Fibroblast of pulmonary artery (primary cell): Measurements from ENCODE around the gene PSG2.
A peak's percentile ranks its signal among the peaks of the same experiment; 100 is the strongest.
"Not testable (repeated sequence)": the region's sequence is repeated elsewhere in the genome, so short reads cannot be mapped to it uniquely, and the experiment has no call there.

Source experiments
- DNase-seq: peaks from one replicate; pipeline ENCODE4 v3.0.0-alpha.2; 2010; ENCODE audit warnings: low read depth
- H3K4me3 ChIP-seq: replicated peaks from 2 replicates; pipeline ENCODE4 v1.5.1; 2011; ENCODE audit warnings: low read depth, mild to moderate bottlenecking, control low read depth, low read length, moderate library complexity
- TF ChIP-seq, protein P1 (sequence below): IDR thresholded peaks from 2 replicates; pipeline ENCODE4 v1.5.1; 2011; ENCODE audit warnings: mild to moderate bottlenecking, control low read depth, low read length, inconsistent platforms; ENCODE audit errors: missing control alignments

The PSG2 gene

DNA sequence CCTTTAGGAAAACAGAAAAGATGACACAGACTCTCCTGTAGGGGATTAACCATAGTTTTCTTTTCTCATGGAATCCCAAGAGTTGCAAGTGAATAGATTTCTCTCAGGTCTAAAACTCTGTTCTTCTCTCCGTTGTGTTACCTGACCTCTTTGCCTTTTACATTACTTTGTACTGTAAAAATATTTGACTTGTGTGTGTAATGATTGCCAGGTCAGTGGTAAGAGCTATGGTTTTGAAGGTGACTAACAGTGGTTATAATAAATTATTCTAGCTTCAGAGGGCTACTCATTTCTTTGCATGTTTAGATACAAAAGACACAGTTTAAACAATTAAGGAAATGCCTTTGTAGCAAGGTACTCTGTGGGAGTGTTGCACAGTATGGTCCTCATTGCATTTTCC lies 23.0 kb upstream of the PSG2 start:
- no peak for DNase-seq
- TF ChIP-seq, protein P1, sequence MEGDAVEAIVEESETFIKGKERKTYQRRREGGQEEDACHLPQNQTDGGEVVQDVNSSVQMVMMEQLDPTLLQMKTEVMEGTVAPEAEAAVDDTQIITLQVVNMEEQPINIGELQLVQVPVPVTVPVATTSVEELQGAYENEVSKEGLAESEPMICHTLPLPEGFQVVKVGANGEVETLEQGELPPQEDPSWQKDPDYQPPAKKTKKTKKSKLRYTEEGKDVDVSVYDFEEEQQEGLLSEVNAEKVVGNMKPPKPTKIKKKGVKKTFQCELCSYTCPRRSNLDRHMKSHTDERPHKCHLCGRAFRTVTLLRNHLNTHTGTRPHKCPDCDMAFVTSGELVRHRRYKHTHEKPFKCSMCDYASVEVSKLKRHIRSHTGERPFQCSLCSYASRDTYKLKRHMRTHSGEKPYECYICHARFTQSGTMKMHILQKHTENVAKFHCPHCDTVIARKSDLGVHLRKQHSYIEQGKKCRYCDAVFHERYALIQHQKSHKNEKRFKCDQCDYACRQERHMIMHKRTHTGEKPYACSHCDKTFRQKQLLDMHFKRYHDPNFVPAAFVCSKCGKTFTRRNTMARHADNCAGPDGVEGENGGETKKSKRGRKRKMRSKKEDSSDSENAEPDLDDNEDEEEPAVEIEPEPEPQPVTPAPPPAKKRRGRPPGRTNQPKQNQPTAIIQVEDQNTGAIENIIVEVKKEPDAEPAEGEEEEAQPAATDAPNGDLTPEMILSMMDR: no peak
- H3K4me3 ChIP-seq: no peak overlapping the region

DNA sequence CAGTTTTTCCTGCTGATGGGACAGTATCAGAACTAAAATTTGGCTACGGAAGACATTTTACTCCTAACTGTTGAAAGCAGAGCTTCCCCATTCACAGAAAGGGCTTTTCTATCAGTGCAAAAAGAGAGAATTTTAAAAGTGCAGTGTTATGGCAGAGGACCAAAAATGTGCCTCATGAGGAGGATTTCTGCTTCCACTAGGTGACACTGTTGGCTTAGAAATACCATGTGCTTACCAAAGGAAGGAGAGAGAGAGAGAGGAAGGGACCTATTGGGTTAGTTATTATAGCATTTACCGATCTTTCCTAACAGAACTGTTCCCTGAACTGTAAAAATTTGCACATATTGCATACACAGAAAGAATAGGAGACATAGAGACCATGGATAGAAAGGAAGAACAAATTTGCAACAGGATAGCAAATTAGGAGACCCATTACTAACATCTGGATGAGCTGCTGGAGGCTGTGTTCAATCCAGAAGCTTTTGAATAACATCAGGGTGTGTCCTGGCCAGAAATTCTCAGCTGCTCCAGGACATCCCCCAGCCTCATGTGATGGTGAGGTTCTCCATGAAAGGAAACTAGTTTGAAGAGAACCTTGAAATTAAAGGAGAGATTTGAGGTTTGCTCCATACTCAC lies 21.8 kb upstream of the PSG2 start:
- H3K4me3 ChIP-seq: not testable (repeated sequence)
- DNase-seq: peak; percentile 76
- TF ChIP-seq, protein P1: peak; percentile 63

DNA sequence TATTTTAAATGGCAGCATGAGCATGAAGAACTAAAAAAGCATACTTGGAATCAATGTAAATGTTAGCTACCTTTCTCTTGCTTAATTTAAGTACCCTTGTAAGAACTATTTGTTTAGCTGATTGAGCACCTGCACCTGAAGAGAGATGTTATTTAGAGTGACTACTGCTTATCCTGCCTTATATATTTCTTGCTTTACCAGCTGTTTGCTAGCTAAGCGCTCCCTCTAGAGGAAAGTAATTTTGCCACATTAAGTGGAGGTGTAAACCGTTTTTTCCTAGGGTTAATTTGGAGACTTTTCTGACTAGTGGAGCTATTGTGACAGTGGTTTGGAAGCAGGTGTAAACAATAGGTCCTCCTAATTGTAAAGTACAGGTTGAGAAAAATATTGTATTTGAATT lies 19.4 kb upstream of the PSG2 start:
- TF ChIP-seq, protein P1: no peak
- H3K4me3 ChIP-seq: no peak overlapping the region
- DNase-seq: no peak

DNA sequence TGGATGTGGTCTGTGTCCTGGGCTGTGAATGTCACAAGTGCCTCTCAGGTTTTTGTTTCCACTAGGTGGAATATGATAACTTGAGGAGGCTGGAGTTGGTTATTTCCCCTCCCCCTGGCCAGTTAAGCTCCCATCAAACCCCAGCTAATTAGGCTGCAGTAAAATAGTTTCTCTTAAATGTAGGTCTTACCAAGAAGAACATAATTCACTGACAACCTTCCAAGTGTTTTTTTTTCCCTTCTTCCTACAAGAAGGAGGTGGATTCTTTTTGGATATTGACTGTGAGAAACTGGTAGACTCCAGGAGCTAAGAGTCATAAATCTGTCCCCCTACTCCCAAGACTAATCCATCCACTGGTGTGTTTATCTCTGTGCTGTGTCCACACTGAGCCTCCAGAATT lies 15.9 kb upstream of the PSG2 start:
- H3K4me3 ChIP-seq, DNase-seq: not testable (repeated sequence)

DNA sequence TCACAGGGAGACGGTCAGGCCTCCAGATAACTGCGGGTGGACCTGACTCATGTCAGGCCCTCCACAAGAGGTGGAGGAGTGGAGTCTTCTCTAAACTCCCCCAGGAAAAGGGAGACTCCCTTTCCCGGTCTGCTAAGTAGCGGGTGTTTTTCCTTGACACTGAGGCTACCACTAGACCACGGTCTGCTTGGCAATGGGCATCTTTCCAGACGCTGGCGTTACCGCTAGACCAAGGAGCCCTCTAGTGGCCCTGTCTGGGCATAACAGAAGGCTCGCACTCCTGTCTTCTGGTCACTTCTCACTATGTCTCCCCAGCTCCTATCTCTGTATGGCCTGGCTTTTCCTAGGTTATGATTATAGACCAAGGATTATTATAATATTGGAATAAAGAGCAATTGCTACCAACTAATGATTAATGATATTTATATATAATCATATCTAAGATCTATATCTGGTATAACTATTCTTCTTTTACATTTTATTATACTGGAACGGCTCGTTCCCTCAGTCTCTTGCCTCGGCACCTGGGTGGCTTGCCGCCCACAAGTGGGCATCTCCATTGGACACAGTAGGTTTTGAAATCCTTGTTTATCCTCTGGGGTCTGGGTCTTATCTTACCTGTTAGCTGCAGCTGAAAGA lies 5.3 kb upstream of the PSG2 start:
- H3K4me3 ChIP-seq: not testable (repeated sequence)
- TF ChIP-seq, protein P1: peak; percentile 48
- DNase-seq: peak; percentile 76

DNA sequence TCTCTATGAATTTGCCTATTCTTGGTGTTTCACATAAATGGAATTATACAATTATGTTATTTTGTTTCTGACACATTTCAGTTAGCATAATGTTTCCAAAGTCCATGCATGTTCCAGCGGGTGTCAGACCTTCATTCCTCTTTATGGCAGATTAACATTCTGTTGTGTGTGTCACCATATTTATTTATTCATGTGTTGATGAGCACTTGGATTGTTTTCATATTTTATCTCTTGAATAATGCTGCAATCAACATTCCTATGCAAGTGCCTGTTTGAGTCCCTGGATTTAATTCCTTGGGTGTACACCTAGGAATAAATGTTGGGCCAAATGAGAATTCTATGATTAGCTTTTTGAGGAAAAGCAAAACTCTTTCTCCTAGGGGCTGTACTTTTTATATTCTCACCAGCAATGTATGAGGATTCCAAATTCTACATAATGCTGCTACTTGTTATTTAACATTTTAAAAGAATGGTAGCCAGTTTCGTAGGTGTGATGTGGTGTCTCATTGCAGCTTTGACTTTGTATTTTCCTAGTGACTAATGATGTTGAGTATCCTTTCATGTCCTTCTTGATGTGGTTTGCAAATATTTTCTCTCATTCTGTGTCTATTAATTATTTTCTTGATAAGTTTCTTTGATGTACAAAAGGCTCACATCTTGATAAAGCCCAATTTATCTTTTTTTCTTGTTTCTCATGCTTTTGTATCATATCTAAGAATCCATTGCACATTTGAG lies 3.5 kb upstream of the PSG2 start:
- not testable (repeated sequence) for H3K4me3 ChIP-seq, DNase-seq

DNA sequence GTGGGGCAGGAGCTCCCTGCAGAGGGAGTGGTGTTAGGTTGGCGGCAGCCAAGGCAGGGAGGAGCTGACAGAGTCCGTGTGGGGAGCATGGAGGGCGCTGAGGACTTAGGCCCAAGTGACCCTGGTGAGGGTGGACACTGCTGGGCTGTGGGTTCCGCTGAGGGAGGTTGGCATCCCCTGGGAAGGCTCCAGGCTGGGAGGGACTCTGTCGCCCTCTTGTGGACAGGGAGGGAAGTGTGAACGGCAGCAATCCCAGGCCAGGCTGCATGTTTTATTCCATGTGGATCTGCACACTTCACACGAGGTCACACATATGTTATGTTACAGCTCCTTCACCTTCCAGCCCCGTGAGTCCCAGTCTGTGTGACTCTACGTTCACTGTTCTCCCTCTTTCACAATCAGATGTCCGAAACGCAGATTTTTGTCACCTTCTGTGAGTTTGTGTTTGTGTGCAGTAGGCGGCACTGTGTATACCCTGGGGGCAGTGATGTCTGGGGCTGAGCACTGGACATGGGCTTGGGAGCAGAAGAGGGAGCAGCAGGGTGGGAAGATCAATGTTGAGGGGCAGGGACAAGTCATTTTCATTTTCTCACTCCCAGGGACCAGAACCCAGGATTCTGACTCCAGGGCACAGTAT lies 1.8 kb upstream of the PSG2 start:
- not testable (repeated sequence) for H3K4me3 ChIP-seq
- DNase-seq: peak; percentile 21
- TF ChIP-seq, protein P1: peak; percentile 41

DNA sequence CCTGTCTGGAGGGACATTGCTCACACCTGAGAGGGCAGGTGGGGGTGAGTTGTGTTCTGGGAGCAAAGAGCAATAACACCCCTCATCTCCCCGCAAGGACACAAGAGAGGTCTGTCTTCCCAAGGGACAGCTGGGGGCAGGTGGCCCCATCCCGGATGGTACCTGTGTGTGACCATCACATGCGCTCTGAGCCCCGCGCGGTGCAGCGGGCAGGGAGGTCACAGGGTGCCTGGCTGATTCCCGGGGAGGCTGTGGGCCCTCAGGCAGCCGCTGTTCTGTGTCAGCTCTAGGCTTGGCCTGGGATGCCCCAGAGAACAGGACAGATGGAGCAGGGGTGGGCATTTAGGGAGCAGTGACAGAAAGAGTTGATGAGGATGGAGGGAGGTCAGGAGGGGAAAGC lies 1.2 kb upstream of the PSG2 start:
- H3K4me3 ChIP-seq, DNase-seq: not testable (repeated sequence)
